ENCODE data around the gene XBP1.

DNA sequence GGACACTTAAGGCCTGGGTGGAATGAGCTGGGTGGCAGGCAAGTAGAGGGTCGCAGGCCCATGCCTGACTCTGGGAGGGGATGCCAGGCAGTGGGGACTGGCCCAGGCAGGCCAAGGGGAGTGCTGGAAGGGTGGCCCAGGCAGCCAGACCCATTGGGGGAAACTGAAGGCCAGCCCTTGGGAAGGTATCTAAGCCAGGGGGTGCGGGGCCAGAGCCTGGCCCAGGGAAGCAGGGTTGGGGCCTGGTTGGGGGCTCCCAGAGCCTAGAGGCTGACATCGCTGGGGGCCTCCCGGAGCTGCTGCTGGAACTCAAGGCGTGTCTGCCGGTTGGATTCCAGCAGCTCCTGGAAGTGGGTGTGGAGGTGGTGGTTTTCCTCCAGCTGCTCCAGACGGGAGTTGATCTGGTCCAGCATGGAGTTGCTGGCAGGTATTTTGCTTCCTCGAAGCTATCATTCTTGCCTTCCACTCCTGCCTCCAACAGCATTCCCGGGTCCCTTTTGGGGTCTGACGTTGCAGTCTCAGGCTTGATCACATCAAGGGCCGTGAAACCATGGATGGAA lies 35.3 kb upstream of the XBP1 start:
- TF ChIP-seq POLR2A (IDR thresholded peaks at IDR 0.05; ENCODE audit: low read length) (no peak), GATA1 (IDR thresholded peaks at IDR 0.05; ENCODE audit: low read depth, low read length) (no peak)

Data from erythroblast (primary cell).